Activated CD8-positive, alpha-beta T cell treated with anti-CD3 and anti-CD28 coated beads for 36 hours (primary cell): ENCODE results near the gene TTC33. TPM values are rescaled to one million over a fixed set of nuclear protein-coding genes. Genes with fewer than 3 reads are reported as not detected.

Experiments used
- ATAC-seq: fragments of 200-7000 bp; cut with Tn5 transposase; one replicate; pipeline ENCODE4 v1.10.0; 2021; ENCODE audit warnings: mild to moderate bottlenecking, moderate library complexity
- CTCF ChIA-PET: fragments of 350-600 bp; sonication (Branson Sonifier 250); formaldehyde crosslinking; loops from one replicate; lab custom pipeline; 2021; ENCODE audit warnings: antibody characterized with exemption; lab: Charles Lee
- POLR2A ChIA-PET: fragments of 350-600 bp; sonication (Branson Sonifier 250); formaldehyde crosslinking; loops from one replicate; lab custom pipeline; 2021; ENCODE audit warnings: antibody characterized with exemption; lab: Charles Lee
- DNase-seq: peaks from one replicate; pipeline ENCODE4 v3.0.0-alpha.2; 2020
- H3K27ac Mint-ChIP-seq: one replicate; pipeline ENCODE4 v1.8.0; 2021; ENCODE audit warnings: mild to moderate bottlenecking, mixed read lengths
- H3K27me3 Mint-ChIP-seq: one replicate; pipeline ENCODE4 v1.8.0; 2021; ENCODE audit warnings: mixed read lengths
- H3K36me3 Mint-ChIP-seq: one replicate; pipeline ENCODE4 v1.8.0; 2021; ENCODE audit warnings: low read depth, mixed read lengths
- H3K4me1 Mint-ChIP-seq: one replicate; pipeline ENCODE4 v1.8.0; 2021; ENCODE audit warnings: low read depth, mixed read lengths
- H3K4me3 Mint-ChIP-seq: one replicate; pipeline ENCODE4 v1.8.0; 2021; ENCODE audit warnings: mild to moderate bottlenecking, moderate library complexity, mixed read lengths
- H3K9me3 Mint-ChIP-seq: one replicate; pipeline ENCODE4 v1.8.0; 2021; ENCODE audit warnings: mixed read lengths
- intact Hi-C: fragments of 100-400 bp; cut with micrococcal nuclease; formaldehyde crosslinking; loops from one replicate; pipeline ENCODE4 v1.10.0; 2022
- total RNA-seq, 2 experiments: library from RNA; stranded (reverse); gene quantifications; one replicate each; pipeline ENCODE4 v1.2.3, GENCODE V29; 2021
- TF ChIP-seq, protein P1 (sequence below): fragments of 200-600 bp; IDR thresholded peaks from one replicate; pipeline ENCODE4 v1.8.0; 2022; ENCODE audit warnings: antibody characterized with exemption, mild to moderate bottlenecking

Gene TTC33
- total RNA-seq, 2 experiments from 2014 or later, result 21.4 to 21.5 TPM

DNA sequence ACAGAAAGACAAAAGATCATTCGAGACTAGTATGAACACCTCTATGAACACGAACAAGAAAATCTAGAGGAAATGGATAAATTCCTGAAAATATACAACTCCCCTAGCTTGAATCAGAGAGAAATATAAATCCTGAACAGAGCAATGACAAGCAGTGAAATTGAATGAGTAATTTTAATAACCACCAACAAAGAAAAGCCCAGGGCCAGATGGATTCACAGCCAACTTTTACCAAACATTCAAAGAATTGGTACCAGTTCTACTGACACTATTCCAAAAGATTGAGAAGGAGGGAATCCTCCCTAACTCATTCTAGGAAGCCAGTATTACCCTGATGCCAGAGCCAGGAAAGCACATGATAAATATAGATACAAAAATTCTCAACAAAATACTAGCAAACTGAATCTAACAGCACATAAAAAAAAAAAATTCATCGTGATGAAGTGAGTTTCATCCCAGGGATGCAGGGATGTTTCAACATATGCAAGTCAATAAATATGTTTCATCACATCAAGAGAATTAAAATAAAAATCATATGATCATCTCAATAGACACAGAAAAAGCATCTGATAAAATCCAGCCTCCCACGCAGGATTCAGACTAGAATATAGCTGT is 101.3 kb downstream of the TTC33 start:
- ChIA-PET CTCF (interaction anchor here (1.1 to 1.3 kb wide), 3 partner anchors 27 to 147 kb away, joined by 3 to 4 read pairs (median 3); no protein-coding TSS in a partner anchor), POLR2A (interaction anchor here (1.2 to 2.6 kb wide), 4 partner anchors 19 to 28 kb away, joined by 3 to 10 read pairs (median 4); partner anchors contain the start of gene PTGER4)
- intact Hi-C loops, result loop anchor here (2.0 kb wide), 1 partner anchor 26 kb away; no protein-coding TSS in a partner anchor
- TF ChIP-seq, protein P1, sequence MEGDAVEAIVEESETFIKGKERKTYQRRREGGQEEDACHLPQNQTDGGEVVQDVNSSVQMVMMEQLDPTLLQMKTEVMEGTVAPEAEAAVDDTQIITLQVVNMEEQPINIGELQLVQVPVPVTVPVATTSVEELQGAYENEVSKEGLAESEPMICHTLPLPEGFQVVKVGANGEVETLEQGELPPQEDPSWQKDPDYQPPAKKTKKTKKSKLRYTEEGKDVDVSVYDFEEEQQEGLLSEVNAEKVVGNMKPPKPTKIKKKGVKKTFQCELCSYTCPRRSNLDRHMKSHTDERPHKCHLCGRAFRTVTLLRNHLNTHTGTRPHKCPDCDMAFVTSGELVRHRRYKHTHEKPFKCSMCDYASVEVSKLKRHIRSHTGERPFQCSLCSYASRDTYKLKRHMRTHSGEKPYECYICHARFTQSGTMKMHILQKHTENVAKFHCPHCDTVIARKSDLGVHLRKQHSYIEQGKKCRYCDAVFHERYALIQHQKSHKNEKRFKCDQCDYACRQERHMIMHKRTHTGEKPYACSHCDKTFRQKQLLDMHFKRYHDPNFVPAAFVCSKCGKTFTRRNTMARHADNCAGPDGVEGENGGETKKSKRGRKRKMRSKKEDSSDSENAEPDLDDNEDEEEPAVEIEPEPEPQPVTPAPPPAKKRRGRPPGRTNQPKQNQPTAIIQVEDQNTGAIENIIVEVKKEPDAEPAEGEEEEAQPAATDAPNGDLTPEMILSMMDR, result no peak
- Mint-ChIP-seq H3K4me1 (peaks cover 67% of the 10 kb centered on the region), H3K27me3 (no peaks in the 10 kb centered on the region), H3K27ac (peak overlapping the region; percentile 94), H3K4me3 (peak overlapping the region; percentile 71), H3K9me3 (peaks cover 4% of the 10 kb centered on the region), H3K36me3 (peaks cover 1% of the 10 kb centered on the region)
- peak; percentile 33 for DNase-seq
- no peak for ATAC-seq

DNA sequence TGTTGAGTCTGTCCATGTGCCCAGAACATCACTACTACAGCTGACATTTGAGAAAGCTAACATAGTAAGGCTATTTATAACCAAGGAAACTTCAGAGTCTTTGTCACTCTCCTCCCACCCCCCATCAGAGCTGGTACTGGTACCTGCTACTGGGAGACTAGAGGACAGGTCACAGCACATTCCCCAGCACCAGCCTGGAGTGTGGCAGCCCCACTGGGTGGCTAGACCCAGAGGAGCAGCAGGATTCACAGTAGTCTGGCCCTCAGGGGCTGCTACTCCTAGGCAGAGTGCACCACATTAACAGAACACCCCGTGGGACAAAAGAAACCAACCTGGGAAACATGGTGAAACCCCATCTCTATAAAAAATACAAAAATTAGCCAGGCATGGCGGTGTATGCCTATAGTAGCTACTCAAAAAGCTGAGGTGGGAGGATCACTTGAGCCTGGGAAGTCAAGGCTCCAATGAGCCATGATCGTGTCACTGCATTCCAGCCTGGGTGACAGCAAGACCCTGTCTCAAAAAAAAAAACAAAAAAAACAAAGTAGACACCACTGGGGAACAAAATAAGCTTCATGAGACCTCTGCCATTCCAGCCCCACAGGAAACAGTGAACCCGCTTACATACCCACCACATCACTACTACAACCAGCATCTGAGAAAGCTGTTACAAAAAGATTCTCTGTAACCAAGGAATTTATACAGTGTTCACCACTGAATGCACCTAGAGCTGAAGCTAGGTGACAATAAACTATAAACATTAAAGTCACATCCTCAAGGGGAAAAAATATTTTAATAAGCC is 102.3 kb downstream of the TTC33 start:
- peaks cover 72% of the 10 kb centered on the region for H3K4me1 Mint-ChIP-seq
- intact Hi-C loops, result loop anchor here (2.0 kb wide), 1 partner anchor 27 kb away; no protein-coding TSS in a partner anchor
- POLR2A ChIA-PET, result interaction anchor here (0.6 to 2.6 kb wide), 7 partner anchors 12 to 29 kb away, joined by 3 to 10 read pairs (median 3); partner anchors contain the start of gene PTGER4

DNA sequence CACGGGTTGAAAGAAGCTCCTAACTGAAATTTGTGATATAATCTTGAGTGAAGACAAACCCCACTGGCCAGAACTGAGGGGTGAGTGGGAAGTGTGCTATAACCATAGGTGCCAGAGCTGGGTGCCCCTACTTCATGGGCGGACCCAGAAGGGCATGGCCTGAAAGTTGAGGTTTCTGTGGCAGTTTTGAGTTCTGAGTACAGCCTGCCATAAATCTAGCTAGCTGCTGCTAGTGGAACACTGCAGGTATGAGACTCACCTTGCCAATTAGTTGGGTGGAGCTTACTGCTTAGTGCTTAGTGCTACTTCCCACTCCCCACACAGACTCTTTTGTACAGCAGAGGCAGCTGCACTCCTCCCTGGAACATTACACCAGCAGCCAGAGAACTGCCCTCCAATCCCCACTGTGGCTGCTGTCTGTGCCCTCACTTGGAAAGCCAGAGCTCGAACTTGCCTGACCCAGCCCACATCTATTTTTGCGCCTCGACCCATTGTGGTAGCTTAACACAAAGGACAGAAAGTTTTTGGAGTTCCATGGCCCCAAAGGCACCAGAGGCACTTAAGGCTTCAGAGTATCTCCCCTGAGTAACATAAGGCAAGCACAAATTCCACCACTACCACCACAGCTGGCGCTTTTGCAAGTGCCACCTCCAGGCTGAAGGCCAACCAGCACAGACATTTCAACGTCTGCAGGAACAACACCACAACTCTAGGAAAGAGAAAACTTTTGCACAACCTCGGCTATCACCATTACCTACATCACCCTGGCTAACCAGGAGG is 103.1 kb downstream of the TTC33 start:
- peaks cover 3% of the 10 kb centered on the region for H3K36me3 Mint-ChIP-seq
- POLR2A ChIA-PET, result interaction anchor here (0.6 to 2.1 kb wide), 7 partner anchors 11 to 375 kb away, joined by 3 to 7 read pairs (median 3); partner anchors contain the start of gene PTGER4
- peak overlapping the region; percentile 94 for H3K27ac Mint-ChIP-seq
- H3K27me3 Mint-ChIP-seq, result no peaks in the 10 kb centered on the region
- DNase-seq (peak; percentile 60), ATAC-seq (peak; percentile 62)
- peaks cover 69% of the 10 kb centered on the region for H3K4me1 Mint-ChIP-seq
- H3K9me3 Mint-ChIP-seq, result peaks cover 6% of the 10 kb centered on the region
- peak overlapping the region; percentile 71 for H3K4me3 Mint-ChIP-seq
- intact Hi-C loops, result no loop called here
- TF ChIP-seq, protein P1, result no peak
- CTCF ChIA-PET, result interaction anchor here (0.7 to 2.5 kb wide), 6 partner anchors 11 to 138 kb away, joined by 3 to 5 read pairs (median 4); no protein-coding TSS in a partner anchor

More for the DNA sequence above, 102.3 kb downstream of the TTC33 start:
- Mint-ChIP-seq H3K27ac (peak overlapping the region; percentile 94), H3K27me3 (no peaks in the 10 kb centered on the region), H3K36me3 (peaks cover 1% of the 10 kb centered on the region), H3K9me3 (peaks cover 3% of the 10 kb centered on the region), H3K4me3 (peak overlapping the region; percentile 71)
- peak; percentile 26 for ATAC-seq
- peak; percentile 26 for DNase-seq
- TF ChIP-seq, protein P1, result no peak
- CTCF ChIA-PET, result interaction anchor here (0.6 to 2.5 kb wide), 8 partner anchors 11 to 160 kb away, joined by 3 to 5 read pairs (median 4); no protein-coding TSS in a partner anchor

DNA sequence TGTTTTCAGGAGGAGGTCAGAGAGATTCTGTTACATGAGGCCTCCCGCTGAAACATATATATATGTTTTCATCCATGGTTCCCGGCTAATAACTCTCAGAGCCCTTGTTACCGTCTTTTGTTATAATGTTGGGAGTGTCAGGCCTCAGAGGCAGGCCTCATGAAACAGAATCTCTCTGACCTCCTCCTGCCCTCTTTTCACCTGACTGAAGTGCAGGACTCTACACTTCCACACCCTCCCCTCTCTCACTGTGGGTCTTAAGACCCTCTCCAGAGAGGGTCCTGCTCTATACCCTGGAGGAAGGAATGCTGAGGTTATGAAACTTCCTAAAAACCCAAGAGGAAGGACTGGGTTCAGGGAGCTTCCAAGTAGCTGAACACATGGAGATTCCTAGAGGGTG is 104.6 kb downstream of the TTC33 start:
- H3K4me1 Mint-ChIP-seq, result peaks cover 66% of the 10 kb centered on the region
- intact Hi-C loops, result no loop called here
- ATAC-seq (no peak), DNase-seq (no peak)
- POLR2A ChIA-PET, result interaction anchor here (0.6 to 2.1 kb wide), 3 partner anchors 9 to 121 kb away, joined by 3 to 7 read pairs (median 5); partner anchors contain the start of gene PTGER4
- peaks cover 3% of the 10 kb centered on the region for H3K9me3 Mint-ChIP-seq
- CTCF ChIA-PET, result interaction anchor here (0.6 kb wide), 1 partner anchor 140 kb away, joined by 3 read pairs; no protein-coding TSS in a partner anchor
- no peak overlapping the region for H3K27ac Mint-ChIP-seq
- peaks cover 2% of the 10 kb centered on the region for H3K36me3 Mint-ChIP-seq
- TF ChIP-seq, protein P1, result no peak
- no peak overlapping the region for H3K4me3 Mint-ChIP-seq
- no peaks in the 10 kb centered on the region for H3K27me3 Mint-ChIP-seq
